ENCODE data around the gene B3GNT7. TPM values are rescaled to one million over a fixed set of nuclear protein-coding genes. Genes with fewer than 3 reads are reported as not detected.

The B3GNT7 gene
- total and polyA plus RNA-seq, 2 experiments from 2014 or later: 44.2 to 89.4 TPM

- TF ChIP-seq REST (IDR thresholded peaks at IDR 0.05; ENCODE audit: unreplicated experiment) (no peak), CREB1 (CRISPR knock-in tag; IDR thresholded peaks at IDR 0.05; ENCODE audit: low read depth) (no peak), JUNB (IDR thresholded peaks at IDR 0.05; ENCODE audit: unreplicated experiment) (no peak), CTCF (conservative IDR thresholded peaks at IDR 0.05; ENCODE audit: low read depth in 2 of 2) (no peak), STAT1 (IDR thresholded peaks at IDR 0.05; ENCODE audit: unreplicated experiment) (no peak), EZH2phosphoT487 (IDR thresholded peaks at IDR 0.05; ENCODE audit: unreplicated experiment) (no peak)
Observed at GRCh38 chr2:231390667-231391066, 4.8 kb upstream of the B3GNT7 start (continued).

DNA sequence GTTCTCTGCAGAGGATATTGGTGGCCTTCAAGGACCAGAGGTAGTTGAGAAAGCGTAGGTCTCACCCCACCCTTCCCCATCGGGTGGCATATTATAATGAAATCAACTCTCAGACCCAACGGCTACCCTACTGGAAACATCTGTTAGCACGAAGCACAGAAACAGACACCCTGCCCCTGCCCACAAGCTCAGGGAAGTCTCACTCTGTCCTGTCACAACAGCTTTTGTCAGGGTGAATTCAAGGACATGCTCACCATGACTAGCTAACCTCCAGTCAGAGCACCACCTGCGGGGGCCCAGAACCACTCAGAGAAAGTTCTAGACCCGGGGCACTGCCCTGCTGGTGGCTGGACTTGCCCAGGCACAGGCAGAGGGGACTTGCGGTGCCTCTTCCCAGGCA, 3.5 kb upstream of the B3GNT7 start:
- Histone ChIP-seq H3K4me3 (no peak overlapping the region), H4K20me1 (replicated peaks; ENCODE audit: insufficient read depth) (no peaks in the 10 kb centered on the region), H2AFZ (no peak overlapping the region), H3K27ac (ENCODE audit: low read depth) (no peak overlapping the region), H3K27me3 (ENCODE audit: insufficient read depth) (no peaks in the 10 kb centered on the region), H3K36me3 (ENCODE audit: insufficient read depth) (no peaks in the 10 kb centered on the region), H3K4me1 (ENCODE audit: insufficient read depth) (peaks cover 22% of the 10 kb centered on the region), H3K9me2 (ENCODE audit: insufficient read depth) (no peaks in the 10 kb centered on the region), H3K4me2 (no peak overlapping the region), H3F3A (replicated peaks; ENCODE audit: low read depth) (peaks cover 11% of the 10 kb centered on the region), H3K79me2 (replicated peaks; ENCODE audit: insufficient read depth) (peaks cover 7% of the 10 kb centered on the region)
- Mint-ChIP-seq H3K4me1 (peaks cover 60% of the 10 kb centered on the region), H3K36me3 (ENCODE audit: low read depth) (no peaks in the 10 kb centered on the region; the same call in 2 of the 3 replicates), H3K27ac (no peak overlapping the region), H3K27me3 (ENCODE audit: insufficient read depth, low read depth, poor library complexity) (peaks cover 26% of the 10 kb centered on the region), H3K9me3 (no peaks in the 10 kb centered on the region), H3K4me3 (no peak overlapping the region)
- DNase-seq (ENCODE audit: low spot score) (no peak), ATAC-seq (no peak)
- TF ChIP-seq JUNB (IDR thresholded peaks at IDR 0.05; ENCODE audit: unreplicated experiment): no peak

- H3K27me3 Mint-ChIP-seq (ENCODE audit: insufficient read depth, low read depth, poor library complexity): peaks cover 30% of the 10 kb centered on the region
- Histone ChIP-seq H3F3A (replicated peaks; ENCODE audit: low read depth) (peaks cover 11% of the 10 kb centered on the region), H3K27me3 (ENCODE audit: insufficient read depth) (no peaks in the 10 kb centered on the region), H3K4me2 (peak overlapping the region; percentile 51), H4K20me1 (replicated peaks; ENCODE audit: insufficient read depth) (no peaks in the 10 kb centered on the region), H3K79me2 (replicated peaks; ENCODE audit: insufficient read depth) (peaks cover 13% of the 10 kb centered on the region), H3K36me3 (ENCODE audit: insufficient read depth) (no peaks in the 10 kb centered on the region), H2AFZ (peak overlapping the region; percentile 72; the same call in 1 of the 2 replicates), H3K4me1 (ENCODE audit: insufficient read depth) (peaks cover 22% of the 10 kb centered on the region), H3K9me2 (ENCODE audit: insufficient read depth) (no peaks in the 10 kb centered on the region), H3K4me3 (no peak overlapping the region), H3K27ac (ENCODE audit: low read depth) (no peak overlapping the region)
- peak overlapping the region; percentile 47; the same call in 1 of the 3 replicates for H3K4me3 Mint-ChIP-seq
- H3K9me3 Mint-ChIP-seq: no peaks in the 10 kb centered on the region
- peaks cover 3% of the 10 kb centered on the region for H3K36me3 Mint-ChIP-seq (ENCODE audit: low read depth)
- H3K27ac Mint-ChIP-seq: 0 out of 2 replicates have a peak overlapping the region, but pooled peaks have one; percentile 43
- ATAC-seq: no peak
- DNase-seq (ENCODE audit: low spot score): no peak
- H3K4me1 Mint-ChIP-seq: peaks cover 61% of the 10 kb centered on the region
- TF ChIP-seq EZH2phosphoT487 (IDR thresholded peaks at IDR 0.05; ENCODE audit: unreplicated experiment) (no peak), NANOG (IDR thresholded peaks at IDR 0.05; ENCODE audit: borderline replicate concordance) (no peak), ZNF331 (CRISPR knock-in tag; IDR thresholded peaks at IDR 0.05; ENCODE audit: low read depth) (no peak), CTCF (conservative IDR thresholded peaks at IDR 0.05; ENCODE audit: low read depth in 2 of 2) (no peak), POLR2AphosphoS5 (IDR thresholded peaks at IDR 0.05; ENCODE audit: low read depth) (no peak), EZH2 (IDR thresholded peaks at IDR 0.05; ENCODE audit: low read depth, unreplicated experiment) (no peak)
Observed at GRCh38 chr2:231392431-231393148, 2.9 kb upstream of the B3GNT7 start.
